ENCODE results near the gene ITGA11.

Gene ITGA11

GRCh38 chr15:68330901-68331300 lies 101.1 kb downstream of the ITGA11 start:
- DNase-seq (ENCODE audit: low spot score): no peak

DNA sequence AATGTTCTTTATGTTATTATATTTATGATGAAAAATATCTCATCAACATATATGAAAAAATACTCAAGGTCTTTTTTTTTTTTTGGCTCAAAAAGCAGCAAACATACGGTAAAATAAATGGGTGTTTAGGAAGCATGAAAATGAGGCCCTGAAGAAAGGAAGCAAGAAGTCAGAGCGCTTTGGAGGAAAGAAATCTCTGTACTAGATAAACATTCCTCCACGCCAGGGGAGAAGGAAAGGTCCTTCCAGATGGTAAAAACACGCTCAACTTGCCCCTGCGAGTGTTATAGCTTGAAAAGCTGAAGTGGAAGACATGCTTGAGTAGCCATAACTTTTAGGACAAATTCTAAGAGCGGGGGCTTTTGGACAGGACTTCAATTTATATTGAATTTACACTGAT lies 101.5 kb downstream of the ITGA11 start:
- no peak for DNase-seq (ENCODE audit: low spot score)

DNA sequence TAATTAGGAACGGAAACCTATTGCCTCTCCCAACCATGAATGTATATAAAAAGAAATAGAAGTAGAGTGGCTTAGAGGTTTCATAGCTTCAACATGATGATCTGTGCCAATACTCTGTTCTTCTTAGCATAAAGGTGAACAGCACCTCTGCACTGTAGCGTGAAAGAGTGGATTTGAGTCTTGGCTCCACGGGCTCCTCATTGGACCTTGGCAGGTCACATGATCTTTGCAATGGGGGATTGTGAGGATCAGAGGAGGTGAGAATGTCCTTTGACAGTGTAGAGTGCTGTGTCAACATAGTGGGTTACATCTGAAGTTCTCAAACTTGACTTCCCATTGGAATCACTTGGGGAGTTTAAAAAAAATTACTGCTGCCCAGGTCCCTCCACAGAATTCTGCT lies 103.0 kb downstream of the ITGA11 start:
- DNase-seq (ENCODE audit: low spot score): no peak

DNA sequence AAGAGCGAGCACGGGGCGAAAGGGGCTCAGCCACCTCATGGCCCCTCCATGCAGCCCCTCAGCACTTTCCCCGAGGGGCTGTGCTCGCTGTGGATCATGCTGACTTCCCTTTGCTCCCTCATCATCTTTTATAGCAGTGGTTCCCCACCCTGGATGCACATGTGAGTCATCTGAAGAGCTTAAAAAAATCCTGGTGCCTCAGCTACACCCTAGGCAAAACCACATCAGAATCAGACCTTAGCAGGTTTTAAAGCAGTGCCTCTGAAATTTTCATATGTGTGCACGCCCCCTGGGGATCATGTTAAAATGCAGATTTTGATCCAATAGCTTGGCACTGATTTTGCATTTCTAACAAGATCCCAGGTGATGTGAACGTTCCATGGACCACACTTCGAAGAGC lies 103.5 kb downstream of the ITGA11 start:
- no peak for DNase-seq (ENCODE audit: low spot score)

GRCh38 chr15:68326711-68327354 lies 105.1 kb downstream of the ITGA11 start:
- DNase-seq (ENCODE audit: low spot score): no peak

DNA sequence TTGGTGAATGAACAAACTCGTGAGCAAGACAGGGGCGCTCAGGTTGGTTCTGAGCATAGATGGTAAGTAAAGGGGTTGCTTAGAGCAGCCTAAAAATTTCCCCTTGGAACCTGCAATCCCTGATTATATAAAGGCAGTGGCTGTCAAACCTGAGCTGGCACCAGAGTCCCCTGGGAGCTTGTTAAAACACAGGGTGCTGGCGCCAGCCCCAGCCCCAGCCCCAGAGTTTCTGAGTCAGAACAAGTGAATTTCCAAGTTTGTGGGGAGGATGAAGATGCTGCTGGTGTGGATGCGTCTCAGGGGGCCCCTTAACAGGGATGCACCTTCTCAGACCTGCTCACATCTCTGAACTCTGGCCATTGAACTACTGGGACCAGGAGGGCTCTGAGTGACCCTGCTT lies 106.2 kb downstream of the ITGA11 start:
- DNase-seq (ENCODE audit: low spot score): no peak

- DNase-seq (ENCODE audit: low spot score): no peak
Observed at GRCh38 chr15:68322796-68323195, 109.2 kb downstream of the ITGA11 start.

- DNase-seq (ENCODE audit: low spot score): no peak
Observed at GRCh38 chr15:68321229-68321628, 110.7 kb downstream of the ITGA11 start.

GRCh38 chr15:68319997-68320396 lies 112.0 kb downstream of the ITGA11 start:
- no peak for DNase-seq (ENCODE audit: low spot score)

GRCh38 chr15:68318931-68319909 lies 112.7 kb downstream of the ITGA11 start:
- DNase-seq (ENCODE audit: low spot score): no peak

- DNase-seq (ENCODE audit: low spot score): no peak
Observed at GRCh38 chr15:68318008-68318835, 113.7 kb downstream of the ITGA11 start.

DNA sequence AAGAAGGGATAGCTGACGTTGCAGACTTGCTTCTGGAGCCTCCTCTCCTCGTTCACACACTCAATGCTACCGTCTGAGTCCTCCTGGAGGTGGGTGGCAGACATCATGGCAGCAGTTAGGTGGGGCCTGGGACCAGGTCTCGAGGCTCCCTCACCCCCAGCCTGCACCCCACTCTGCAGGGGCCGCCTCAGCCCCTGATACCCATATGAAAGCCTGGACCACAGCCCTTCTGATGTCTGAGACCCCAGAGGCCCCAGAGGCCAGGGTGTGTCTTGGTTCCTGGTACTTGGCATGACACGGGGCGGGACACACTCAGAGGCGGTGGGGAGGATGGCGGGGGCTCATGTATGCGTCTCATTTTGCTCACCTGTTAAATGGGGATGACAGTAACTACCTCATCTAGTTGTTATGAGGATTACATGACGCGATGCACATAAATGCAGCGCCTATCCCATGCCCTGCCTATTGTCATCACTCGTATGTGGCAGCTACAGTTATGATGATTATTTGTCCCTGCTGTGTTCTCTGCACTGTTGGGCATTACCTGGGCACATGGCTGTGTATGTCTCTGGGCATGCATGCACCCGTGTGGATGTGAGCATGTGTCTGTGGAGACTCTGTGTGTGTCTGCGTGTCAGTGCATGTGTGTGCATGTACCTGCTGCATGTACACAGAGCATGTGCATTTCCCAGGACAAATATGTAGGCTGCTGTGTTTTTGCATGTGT lies 114.5 kb downstream of the ITGA11 start:
- DNase-seq (ENCODE audit: low spot score): no peak

GRCh38 chr15:68316061-68316804 lies 115.7 kb downstream of the ITGA11 start:
- no peak for DNase-seq (ENCODE audit: low spot score)

GRCh38 chr15:68315495-68316031 lies 116.4 kb downstream of the ITGA11 start:
- no peak for DNase-seq (ENCODE audit: low spot score)

GRCh38 chr15:68315035-68315434 lies 116.9 kb downstream of the ITGA11 start:
- DNase-seq (ENCODE audit: low spot score): no peak

DNA sequence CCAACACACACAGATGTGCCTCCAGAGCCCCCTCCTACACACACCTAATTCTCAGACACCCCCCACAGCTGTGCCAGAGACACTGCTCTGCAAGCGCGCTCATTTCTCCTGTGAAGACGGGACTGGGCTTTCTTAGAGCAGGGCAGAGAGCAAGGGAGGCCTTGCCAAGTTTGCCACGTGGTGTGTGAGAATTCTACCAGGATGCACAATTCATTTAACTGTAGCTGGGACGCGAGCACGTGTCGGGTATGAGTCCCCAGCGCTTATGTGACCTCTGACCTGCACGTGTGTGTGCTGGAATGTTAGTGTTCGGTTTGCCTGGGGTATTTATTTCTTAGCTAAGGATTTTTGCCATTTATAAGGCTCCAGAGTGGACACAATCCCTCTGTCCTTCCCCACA lies 117.4 kb downstream of the ITGA11 start:
- DNase-seq (ENCODE audit: low spot score): no peak

DNA sequence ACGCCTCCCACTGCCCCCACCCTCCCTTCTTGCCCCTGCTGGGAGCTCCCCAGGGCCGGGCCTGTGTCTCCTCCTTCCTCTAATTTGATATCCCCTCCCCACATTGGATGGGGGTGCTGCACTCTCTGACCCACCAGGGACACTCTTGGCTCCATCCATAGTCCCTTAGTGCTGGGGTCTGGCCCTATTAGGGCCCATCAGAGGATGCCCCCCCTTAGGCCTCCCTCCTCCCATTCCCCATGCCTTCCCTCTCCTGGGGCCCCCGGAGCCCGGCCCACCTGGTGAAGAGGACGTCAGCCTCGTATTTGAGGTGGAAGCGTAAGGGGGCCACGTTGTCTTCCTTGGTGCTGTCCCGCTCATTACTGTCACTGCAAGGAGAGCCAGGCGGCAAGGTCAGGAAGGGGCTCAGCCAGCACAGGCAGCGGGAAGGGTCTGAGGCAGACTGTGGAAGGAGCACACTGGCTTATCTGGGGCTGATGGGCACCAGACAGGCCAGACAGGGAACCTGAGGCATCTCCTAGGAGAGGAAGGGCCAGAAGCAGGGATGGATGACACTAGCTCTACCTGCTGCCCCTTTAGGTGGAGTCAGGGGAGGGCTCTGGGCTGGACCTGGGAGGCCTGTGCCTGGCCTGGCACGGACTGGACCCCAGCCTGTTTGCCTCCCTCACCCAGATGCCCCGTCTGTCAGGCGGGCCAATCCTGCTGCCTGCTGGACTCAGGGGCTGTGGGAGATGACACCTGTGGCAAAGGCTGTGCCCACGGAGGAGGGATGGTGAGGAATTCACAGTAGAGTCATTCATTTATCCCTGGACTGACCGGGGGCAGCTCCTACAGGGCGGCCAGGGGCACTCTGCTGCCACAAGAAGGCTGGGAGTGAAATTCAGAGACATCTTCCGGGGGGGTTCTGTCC lies 118.2 kb downstream of the ITGA11 start:
- DNase-seq (ENCODE audit: low spot score): no peak

DNA sequence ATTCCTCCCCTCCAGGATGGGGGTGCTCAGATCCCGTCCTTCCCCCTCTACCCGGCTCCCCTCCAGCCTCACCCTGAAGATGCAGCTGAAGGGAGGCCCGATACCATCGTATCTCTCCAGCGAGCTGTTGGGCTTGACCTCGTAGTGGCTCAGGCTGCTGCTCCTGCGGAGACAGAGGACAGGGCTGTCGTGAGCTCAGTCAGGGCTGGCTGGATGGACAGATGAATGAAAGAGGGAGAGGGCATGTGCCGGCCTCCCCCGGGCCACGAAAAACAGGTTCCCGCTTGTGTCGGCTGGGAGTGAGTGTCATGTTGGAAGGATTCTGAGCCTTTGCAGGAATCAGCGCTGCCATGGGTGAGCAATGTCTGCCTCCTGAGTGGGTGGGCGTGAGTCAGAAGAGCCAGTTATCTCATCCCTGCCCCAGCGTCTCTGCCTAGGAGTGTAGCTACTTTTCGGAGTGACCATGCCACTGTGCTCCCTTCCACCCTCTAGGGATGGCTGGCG lies 119.2 kb downstream of the ITGA11 start:
- no peak for DNase-seq (ENCODE audit: low spot score)

DNA sequence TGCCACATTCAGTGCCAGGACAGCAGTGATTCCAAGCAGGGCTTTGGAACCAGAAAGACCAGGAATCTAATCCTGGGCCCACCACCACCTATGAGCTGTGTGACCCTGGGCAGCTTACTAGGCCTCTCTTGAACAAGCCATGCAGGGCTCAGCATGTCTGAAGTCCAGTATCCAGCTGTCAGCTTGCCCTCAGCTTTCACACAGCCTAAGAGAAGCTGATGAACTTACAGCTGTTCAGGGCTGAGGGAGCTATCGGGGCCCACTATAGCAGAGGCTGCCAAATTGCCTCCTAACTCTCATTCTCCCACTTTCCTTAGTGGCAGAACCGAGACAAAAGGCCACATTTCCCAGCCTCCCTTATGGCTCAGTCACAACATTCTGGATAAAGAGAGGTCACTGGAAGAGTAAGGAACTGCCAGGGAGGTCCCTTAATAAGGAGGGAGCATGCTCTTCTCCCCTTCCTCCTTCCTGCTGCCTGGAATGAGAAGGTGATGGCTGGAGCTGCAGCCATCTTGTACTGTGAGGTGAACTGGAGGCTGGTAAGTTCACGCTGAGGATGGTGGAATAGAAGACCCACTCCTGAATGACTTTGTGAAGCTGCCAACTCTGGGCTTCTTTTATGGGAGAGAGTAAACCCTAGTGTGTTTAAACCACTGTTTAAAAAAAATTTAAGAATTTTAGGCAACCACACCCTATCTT lies 120.0 kb downstream of the ITGA11 start:
- no peak for DNase-seq (ENCODE audit: low spot score)
